Right cardiac atrium (tissue), 5 donors: ENCODE results near the gene ESR2. TPM values are rescaled to one million over a fixed set of nuclear protein-coding genes. Genes with fewer than 3 reads are reported as not detected.

Experiments used
- ATAC-seq, 2 donors: fragments of 200-7000 bp; cut with Tn5 transposase; one replicate each; pipeline versions ENCODE4 v1.8.0 to v1.9.1; 2020; ENCODE audit warnings: moderate library complexity in 2 of 2, mild to moderate bottlenecking in 1 of 2
- DNase-seq, 3 donors: peaks; one replicate each; pipeline ENCODE4 v3.0.0-alpha.2; 2020
- H3K27ac ChIP-seq: one replicate; pipeline ENCODE4 v1.5.1; 2013; ENCODE audit warnings: mild to moderate bottlenecking, low read length, control low read depth, moderate library complexity
- H3K27me3 ChIP-seq: one replicate; pipeline ENCODE4 v1.6.1; 2013; ENCODE audit not compliant: control insufficient read depth, insufficient read depth
- H3K4me1 ChIP-seq: one replicate; pipeline ENCODE4 v1.6.1; 2013; ENCODE audit warnings: low read length; ENCODE audit not compliant: control insufficient read depth, insufficient read depth
- H3K4me3 ChIP-seq: one replicate; pipeline ENCODE4 v1.5.1; 2013; ENCODE audit warnings: low read length, control low read depth
- H3K9me3 ChIP-seq: one replicate; pipeline ENCODE4 v1.6.1; 2013; ENCODE audit warnings: low read length; ENCODE audit not compliant: control insufficient read depth
- WGBS: extraction: QIAGEN DNeasy Blood & Tissue Kit; methylation state at CpG from one replicate; pipeline ENCODE4 v1.1.7; 2013; 5-methylcytosine and 5-hydroxymethylcytosine counted together
- intact Hi-C, 4 donors: fragments of 100-400 bp; cut with DNase I; formaldehyde crosslinking; loops; one replicate each; pipeline versions ENCODE4 v1.11.0 to v1.14.0; 2022 to 2023
- polyA plus RNA-seq: library from polyadenylated mRNA; stranded (reverse); fragments of 200-250 nt; gene quantifications from one replicate; pipeline ENCODE4 v1.2.3, GENCODE V29; 2013
- total RNA-seq, 4 donors: library from RNA; stranded (reverse); fragmentation: NEBNext Ultra II Directional; extraction: Animal tissue kit (Norgen Biotek cat#: 25700); gene quantifications; one replicate each; pipeline ENCODE4 v1.2.1, GENCODE V29; 2021
- donor health status: healthy with polysubstance abuse.
- donor health status: DM: no; HTN: yes; CAD: no.
- donor health status: DM: no; HTN: no; CAD: no.
- donor health status: DM: no; HTN: yes; CAD: no; lungs with severe emphysema.
- donor health status: DM: yes; HTN: yes; CAD: no.

The ESR2 gene
- total and polyA plus RNA-seq, 5 donors = 0.11 to 0.60 (median 0.32) TPM

- H3K4me1 ChIP-seq = no peaks in the 10 kb centered on the region
- no peaks in the 10 kb centered on the region for H3K9me3 ChIP-seq
- DNase-seq = no peak
- H3K27ac ChIP-seq = no peak overlapping the region
- no peak for ATAC-seq
- no peak overlapping the region for H3K4me3 ChIP-seq
- H3K27me3 ChIP-seq = no peaks in the 10 kb centered on the region
- 96% methylated on average over 3 of the region's 3 CpGs for WGBS
- intact Hi-C loops = no loop called here
These were observed 115.4 kb downstream of the ESR2 start for GRCh38 chr14:64178814-64179213.

GRCh38 chr14:64176330-64176729, 117.8 kb downstream of the ESR2 start:
- Histone ChIP-seq H3K27me3 (no peaks in the 10 kb centered on the region), H3K9me3 (no peaks in the 10 kb centered on the region), H3K27ac (no peak overlapping the region), H3K4me3 (no peak overlapping the region), H3K4me1 (no peaks in the 10 kb centered on the region)
- WGBS = 88% methylated on average over 2 of the region's 2 CpGs
- DNase-seq (no peak), ATAC-seq (no peak)
- intact Hi-C loops = no loop called here

GRCh38 chr14:64174922-64175782, 119.0 kb downstream of the ESR2 start:
- DNase-seq (no peak), ATAC-seq (no peak)
- H3K27me3 ChIP-seq = no peaks in the 10 kb centered on the region
- WGBS = 85% methylated on average over 2 of the region's 2 CpGs
- H3K4me3 ChIP-seq = no peak overlapping the region
- H3K27ac ChIP-seq = no peak overlapping the region
- no peaks in the 10 kb centered on the region for H3K4me1 ChIP-seq
- H3K9me3 ChIP-seq = no peaks in the 10 kb centered on the region
- intact Hi-C loops = no loop called here

DNA sequence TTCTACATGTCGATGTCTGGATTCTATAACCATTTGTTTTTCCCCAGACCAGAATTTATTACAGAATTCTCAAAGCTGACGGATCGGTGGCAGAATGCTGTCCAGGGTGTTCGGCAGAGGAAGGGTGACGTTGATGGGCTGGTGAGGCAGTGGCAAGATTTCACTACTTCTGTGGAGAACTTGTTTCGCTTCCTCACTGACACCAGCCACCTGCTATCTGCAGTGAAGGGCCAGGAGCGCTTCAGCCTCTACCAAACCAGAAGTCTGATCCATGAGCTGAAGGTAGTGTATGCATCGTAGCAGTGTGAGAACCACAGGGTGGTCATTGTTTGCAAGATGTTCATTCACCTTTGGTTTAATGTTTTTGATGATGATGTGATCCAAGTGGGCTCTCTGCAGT, 124.0 kb downstream of the ESR2 start:
- no peaks in the 10 kb centered on the region for H3K27me3 ChIP-seq
- ATAC-seq = no peak
- no peaks in the 10 kb centered on the region for H3K4me1 ChIP-seq
- intact Hi-C loops = no loop called here
- no peak for DNase-seq
- 95% methylated on average over 8 of the region's 8 CpGs for WGBS
- no peak overlapping the region for H3K4me3 ChIP-seq
- H3K27ac ChIP-seq = no peak overlapping the region
- no peaks in the 10 kb centered on the region for H3K9me3 ChIP-seq

- no peak overlapping the region for H3K4me3 ChIP-seq
- H3K27me3 ChIP-seq = no peaks in the 10 kb centered on the region
- WGBS = 93% methylated on average over 3 of the region's 3 CpGs
- intact Hi-C loops = loop anchor here in 1 of 4 donors (2.0 kb wide), 1 partner anchor 135 kb away; the partner anchor contains the start of gene ESR2
- H3K9me3 ChIP-seq = no peaks in the 10 kb centered on the region
- H3K4me1 ChIP-seq = no peaks in the 10 kb centered on the region
- no peak for DNase-seq
- ATAC-seq = no peak
- H3K27ac ChIP-seq = no peak overlapping the region
These were observed 134.6 kb downstream of the ESR2 start for GRCh38 chr14:64159588-64159987.

DNA sequence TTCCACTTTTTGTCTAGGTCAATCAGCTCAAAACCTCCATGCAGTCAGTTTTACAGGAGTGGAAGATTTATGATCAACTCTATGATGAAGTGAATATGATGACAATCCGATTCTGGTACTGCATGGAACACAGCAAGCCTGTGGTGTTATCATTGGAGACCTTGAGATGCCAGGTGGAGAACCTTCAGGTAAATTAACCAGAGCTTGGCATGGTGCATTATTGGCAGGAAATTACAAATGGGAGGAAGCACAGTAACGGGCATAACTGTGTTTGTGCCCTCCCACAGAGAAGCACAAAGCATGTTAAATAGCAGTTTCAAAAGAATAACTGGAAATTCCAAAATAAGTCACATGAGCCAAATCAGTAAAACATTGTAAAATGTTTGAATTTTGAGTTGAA, 135.6 kb downstream of the ESR2 start:
- no peaks in the 10 kb centered on the region for H3K27me3 ChIP-seq
- intact Hi-C loops = loop anchor here in 1 of 4 donors (2.0 kb wide), 1 partner anchor 136 kb away; the partner anchor contains the start of gene ESR2
- no peak overlapping the region for H3K4me3 ChIP-seq
- H3K9me3 ChIP-seq = no peaks in the 10 kb centered on the region
- DNase-seq (no peak), ATAC-seq (no peak)
- H3K4me1 ChIP-seq = no peaks in the 10 kb centered on the region
- H3K27ac ChIP-seq = no peak overlapping the region
- 89% methylated on average over 2 of the region's 2 CpGs for WGBS

GRCh38 chr14:64149921-64150320, 144.2 kb downstream of the ESR2 start:
- H3K4me1 ChIP-seq = no peaks in the 10 kb centered on the region
- no peaks in the 10 kb centered on the region for H3K9me3 ChIP-seq
- WGBS = 86% methylated on average over 8 of the region's 8 CpGs
- H3K4me3 ChIP-seq = no peak overlapping the region
- ATAC-seq (no peak), DNase-seq (no peak)
- no peaks in the 10 kb centered on the region for H3K27me3 ChIP-seq
- intact Hi-C loops = no loop called here
- H3K27ac ChIP-seq = no peak overlapping the region

DNA sequence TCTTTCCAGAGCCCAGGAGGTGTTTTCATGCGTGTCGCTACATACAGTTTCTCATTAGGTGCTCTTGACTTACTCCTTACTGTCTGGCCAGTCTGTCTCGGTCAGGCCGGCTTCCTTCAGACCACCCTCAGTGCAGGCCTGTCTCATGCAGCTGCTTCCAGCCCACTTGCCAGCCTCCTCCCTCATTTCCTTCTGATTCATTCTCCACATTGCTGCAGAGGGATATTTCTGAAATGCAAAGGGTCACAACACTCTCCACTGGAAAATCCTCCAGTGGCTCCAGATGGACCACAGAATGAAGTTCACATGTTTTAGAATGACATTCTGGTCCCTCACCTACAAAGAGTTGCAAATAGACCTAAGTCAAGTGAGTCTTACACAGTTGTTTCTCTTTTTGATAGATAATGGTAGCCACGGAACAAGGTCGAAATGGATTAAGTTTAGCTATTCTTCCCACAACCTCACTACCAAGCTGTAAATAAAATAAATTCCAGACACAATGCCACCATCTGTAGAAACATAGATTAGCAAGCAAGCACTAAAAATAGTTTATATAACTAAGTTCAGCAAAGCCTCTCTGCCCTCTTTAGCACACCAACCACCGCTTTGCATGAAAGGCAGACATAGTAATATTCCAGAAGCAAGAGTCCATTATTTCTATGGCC, 146.9 kb downstream of the ESR2 start:
- intact Hi-C loops = no loop called here
- Histone ChIP-seq H3K4me1 (no peaks in the 10 kb centered on the region), H3K27me3 (no peaks in the 10 kb centered on the region), H3K27ac (no peak overlapping the region), H3K9me3 (no peaks in the 10 kb centered on the region), H3K4me3 (no peak overlapping the region)
- no peak for ATAC-seq
- no peak for DNase-seq
- WGBS = 77% methylated on average over 7 of the region's 7 CpGs

DNA sequence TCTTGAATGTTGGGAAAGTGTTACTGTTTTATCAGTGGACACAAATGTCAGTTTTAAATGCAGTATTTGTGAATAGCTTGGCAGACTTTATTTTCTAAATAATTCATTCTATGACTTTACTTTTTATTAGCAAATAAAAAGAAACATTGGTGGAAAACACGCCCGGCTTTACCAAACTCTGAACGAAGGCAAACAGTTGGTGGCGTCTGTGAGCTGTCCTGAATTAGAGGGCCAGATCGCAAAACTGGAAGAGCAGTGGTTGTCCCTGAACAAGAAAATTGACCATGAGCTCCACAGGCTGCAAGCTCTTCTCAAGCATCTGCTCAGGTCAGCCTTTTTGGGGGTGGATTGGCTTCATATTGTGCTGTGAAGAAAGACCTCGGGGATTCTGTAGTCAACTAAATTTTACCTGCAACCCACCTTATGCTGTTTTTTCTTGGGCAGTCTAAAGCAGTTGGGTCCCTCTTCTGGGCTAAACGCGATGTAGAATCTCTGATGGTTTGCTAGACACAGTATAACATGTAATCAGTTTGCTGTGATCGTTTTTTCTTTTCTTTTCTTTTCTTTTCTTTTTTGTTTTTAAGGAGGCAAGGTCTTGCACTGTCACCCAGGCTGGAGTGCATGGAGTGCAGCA, 156.4 kb downstream of the ESR2 start:
- no peak overlapping the region for H3K27ac ChIP-seq
- 84% methylated on average over 9 of the region's 9 CpGs for WGBS
- intact Hi-C loops = no loop called here
- no peak overlapping the region for H3K4me3 ChIP-seq
- H3K9me3 ChIP-seq = no peaks in the 10 kb centered on the region
- ATAC-seq (no peak), DNase-seq (no peak)
- no peaks in the 10 kb centered on the region for H3K4me1 ChIP-seq
- no peaks in the 10 kb centered on the region for H3K27me3 ChIP-seq

- ATAC-seq = no peak
- Histone ChIP-seq H3K27me3 (no peaks in the 10 kb centered on the region), H3K27ac (no peak overlapping the region), H3K9me3 (no peaks in the 10 kb centered on the region), H3K4me3 (no peak overlapping the region), H3K4me1 (no peaks in the 10 kb centered on the region)
- no peak for DNase-seq
- intact Hi-C loops = no loop called here
- WGBS = 93% methylated on average over 6 of the region's 6 CpGs
These were observed 167.6 kb downstream of the ESR2 start for GRCh38 chr14:64126548-64126947.

GRCh38 chr14:64125270-64125669, 168.9 kb downstream of the ESR2 start:
- 92% methylated on average over 2 of the region's 2 CpGs for WGBS
- no peaks in the 10 kb centered on the region for H3K27me3 ChIP-seq
- H3K4me1 ChIP-seq = no peaks in the 10 kb centered on the region
- ATAC-seq (no peak), DNase-seq (no peak)
- intact Hi-C loops = no loop called here
- H3K4me3 ChIP-seq = no peak overlapping the region
- H3K9me3 ChIP-seq = no peaks in the 10 kb centered on the region
- H3K27ac ChIP-seq = no peak overlapping the region
